Measurements from ENCODE around the gene CACUL1.
"Not testable (repeated sequence)": the region's sequence is repeated elsewhere in the genome, so short reads cannot be mapped to it uniquely, and the experiment has no call there.

Gene CACUL1

DNA sequence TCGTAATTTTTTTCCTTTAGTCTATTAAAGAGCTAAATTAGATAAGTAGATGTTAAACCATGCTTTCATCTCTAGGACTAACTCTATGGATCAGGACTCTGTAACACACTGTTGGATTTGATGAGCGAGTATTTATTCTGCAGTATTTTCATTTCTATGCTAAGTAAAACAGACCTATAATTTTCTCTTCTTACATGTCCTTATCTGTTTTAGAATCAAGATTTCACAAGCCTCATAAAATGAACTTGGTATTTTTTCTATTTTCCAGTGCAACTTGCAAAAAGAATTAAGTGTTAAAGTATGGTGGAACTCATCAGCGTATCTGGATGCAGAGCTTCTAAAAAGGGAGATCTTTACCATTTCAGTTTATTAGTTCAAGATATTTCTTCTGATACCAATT, 2.4 kb downstream of the CACUL1 start:
- peaks cover 60% of the 10 kb centered on the region for H3K4me1 Mint-ChIP-seq
- no peaks in the 10 kb centered on the region for H3K27me3 Mint-ChIP-seq
- no peaks in the 10 kb centered on the region for H3K9me3 Mint-ChIP-seq
- peak overlapping the region; percentile 92 for H3K4me3 Mint-ChIP-seq
- peaks cover 8% of the 10 kb centered on the region for H3K36me3 Mint-ChIP-seq
- no peak overlapping the region for H3K27ac Mint-ChIP-seq

DNA sequence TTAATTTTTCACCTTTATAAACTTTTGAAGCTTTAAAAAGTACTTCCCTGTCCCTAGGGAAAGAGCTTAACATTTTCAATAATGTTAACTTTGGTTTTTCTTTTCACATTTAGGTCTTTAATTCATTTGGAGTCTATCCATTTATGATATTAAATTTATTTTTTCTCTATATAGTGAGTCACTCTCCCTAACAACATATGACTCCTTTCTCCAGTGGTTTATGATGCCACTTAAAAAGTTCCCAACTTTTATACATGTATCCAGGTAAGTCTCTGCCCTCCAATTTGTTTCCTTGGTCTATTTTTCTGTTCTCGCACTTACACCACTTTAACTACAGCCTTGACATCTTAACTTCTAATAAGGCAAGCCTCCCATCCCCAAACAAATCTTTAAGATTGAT, 3.5 kb downstream of the CACUL1 start:
- Mint-ChIP-seq H3K27ac (no peak overlapping the region), H3K27me3 (no peaks in the 10 kb centered on the region), H3K4me1 (peaks cover 71% of the 10 kb centered on the region), H3K9me3 (no peaks in the 10 kb centered on the region), H3K4me3 (peak overlapping the region; percentile 55), H3K36me3 (peaks cover 12% of the 10 kb centered on the region)

DNA sequence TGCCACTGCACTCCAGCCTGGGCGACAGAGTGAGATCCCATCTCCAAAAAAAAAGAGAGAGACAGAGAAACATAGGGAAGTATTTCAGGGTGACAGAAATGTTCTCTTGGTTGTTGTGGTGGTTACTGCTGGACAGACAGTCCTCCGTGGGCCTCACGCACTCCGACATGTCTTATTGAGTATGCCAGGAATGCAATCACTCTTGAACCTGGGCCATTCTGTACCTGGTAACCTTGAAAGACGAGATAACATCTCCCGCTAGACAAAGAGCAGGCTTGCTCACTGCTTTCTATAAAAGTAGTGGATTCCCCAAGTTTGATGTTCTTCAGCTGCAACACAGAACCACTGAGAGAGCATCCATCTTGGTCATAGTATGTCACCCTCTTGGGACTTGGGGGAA, 6.7 kb downstream of the CACUL1 start:
- H3K36me3 Mint-ChIP-seq = peaks cover 22% of the 10 kb centered on the region
- no peak overlapping the region for H3K27ac Mint-ChIP-seq
- no peaks in the 10 kb centered on the region for H3K27me3 Mint-ChIP-seq
- no peaks in the 10 kb centered on the region for H3K9me3 Mint-ChIP-seq
- no peak overlapping the region for H3K4me3 Mint-ChIP-seq
- peaks cover 80% of the 10 kb centered on the region for H3K4me1 Mint-ChIP-seq

DNA sequence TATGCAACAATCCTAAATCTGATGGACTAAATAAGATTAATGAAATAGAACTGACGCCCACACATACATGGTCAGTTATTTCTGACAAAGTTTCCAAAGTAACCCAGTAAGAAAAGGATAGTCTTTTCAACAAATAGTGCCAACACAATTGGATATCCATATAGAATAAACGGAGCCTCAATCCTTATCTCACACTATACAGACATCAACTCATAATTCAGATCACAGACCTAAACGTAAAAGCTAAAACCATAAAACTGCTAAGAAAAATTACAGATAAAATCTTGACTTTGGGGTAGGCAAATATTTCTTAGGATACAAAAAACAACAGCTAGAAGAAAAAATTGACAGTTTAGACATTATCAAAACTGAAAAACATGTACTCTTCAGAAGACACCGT, 8.5 kb downstream of the CACUL1 start:
- peaks cover 22% of the 10 kb centered on the region for H3K36me3 Mint-ChIP-seq
- no peak overlapping the region for H3K4me3 Mint-ChIP-seq
- H3K27ac Mint-ChIP-seq = no peak overlapping the region
- H3K4me1 Mint-ChIP-seq = peaks cover 83% of the 10 kb centered on the region
- no peaks in the 10 kb centered on the region for H3K27me3 Mint-ChIP-seq
- H3K9me3 Mint-ChIP-seq = no peaks in the 10 kb centered on the region

DNA sequence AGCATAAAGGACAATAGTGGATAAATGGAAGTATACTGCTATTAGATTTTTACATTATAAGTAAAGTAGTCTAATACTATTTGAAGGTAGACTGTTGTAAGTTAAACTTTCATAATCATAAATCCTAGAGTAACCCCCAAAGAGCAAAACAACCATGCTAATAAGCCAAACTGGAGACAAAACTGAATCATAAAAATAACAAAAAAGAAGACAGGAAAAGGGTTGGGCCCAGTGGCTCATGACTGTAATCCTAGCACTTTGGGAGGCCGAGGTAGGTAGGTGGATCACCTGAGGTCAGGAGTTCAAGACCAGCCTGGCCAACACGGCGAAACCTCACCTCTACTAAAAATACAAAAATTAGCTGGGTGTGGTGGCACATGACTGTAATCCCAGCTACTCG, 9.7 kb downstream of the CACUL1 start:
- H3K36me3 Mint-ChIP-seq = peaks cover 22% of the 10 kb centered on the region
- peaks cover 79% of the 10 kb centered on the region for H3K4me1 Mint-ChIP-seq
- H3K4me3 Mint-ChIP-seq = no peak overlapping the region
- H3K9me3 Mint-ChIP-seq = no peaks in the 10 kb centered on the region
- H3K27ac Mint-ChIP-seq = peak overlapping the region; percentile 13
- no peaks in the 10 kb centered on the region for H3K27me3 Mint-ChIP-seq

DNA sequence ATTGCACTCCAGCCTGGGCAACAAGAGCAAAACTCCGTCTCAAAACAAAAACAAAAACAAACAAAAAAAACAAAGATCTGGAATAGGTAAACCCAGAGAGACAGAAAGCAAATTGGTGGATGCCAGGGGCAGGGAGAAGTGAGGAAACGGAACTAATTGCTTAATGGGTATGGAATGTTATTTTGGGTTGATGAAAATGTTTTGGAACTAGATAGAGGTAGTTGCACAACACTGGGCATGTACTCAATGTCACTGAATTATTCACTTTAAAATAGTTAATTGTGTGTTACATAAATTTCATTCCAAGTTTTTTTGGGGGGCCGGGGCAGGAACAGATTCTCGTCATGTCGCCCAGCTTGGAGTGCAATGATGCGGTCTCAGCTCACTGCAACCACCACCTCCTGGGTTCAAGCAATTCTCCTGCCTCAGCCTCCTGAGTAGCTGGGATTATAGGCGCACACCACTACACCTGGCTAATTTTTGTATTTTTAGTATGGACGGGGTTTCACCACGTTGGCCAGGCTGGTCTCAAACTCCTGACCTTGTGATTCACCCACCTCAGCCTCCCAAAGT, 10.3 kb downstream of the CACUL1 start:
- not testable (repeated sequence) for H3K9me3 Mint-ChIP-seq, H3K27me3 Mint-ChIP-seq, H3K4me3 Mint-ChIP-seq, H3K27ac Mint-ChIP-seq
- Mint-ChIP-seq H3K4me1 (peaks cover 81% of the 10 kb centered on the region), H3K36me3 (peaks cover 22% of the 10 kb centered on the region)

DNA sequence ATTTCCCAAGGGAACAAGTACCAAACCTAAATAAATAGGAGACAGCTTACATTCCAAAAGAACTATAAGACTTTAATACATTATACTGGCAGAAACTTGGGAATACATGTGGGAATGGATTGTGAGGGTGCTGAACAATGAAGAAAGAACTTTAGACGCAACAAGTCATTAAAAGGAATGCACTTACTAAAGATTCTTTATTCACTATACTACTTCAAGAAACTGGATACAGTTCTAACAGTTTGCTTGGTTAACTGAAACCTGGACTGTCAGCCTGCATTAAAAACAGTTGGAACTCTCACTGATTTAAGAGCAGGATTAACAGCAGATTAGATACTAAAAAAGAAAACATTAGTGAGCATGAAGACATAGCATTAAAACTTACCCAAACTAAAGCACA, 12.0 kb downstream of the CACUL1 start:
- Mint-ChIP-seq H3K9me3 (no peaks in the 10 kb centered on the region), H3K4me1 (peaks cover 82% of the 10 kb centered on the region), H3K36me3 (peaks cover 17% of the 10 kb centered on the region), H3K4me3 (no peak overlapping the region), H3K27ac (peak overlapping the region; percentile 60), H3K27me3 (no peaks in the 10 kb centered on the region)

DNA sequence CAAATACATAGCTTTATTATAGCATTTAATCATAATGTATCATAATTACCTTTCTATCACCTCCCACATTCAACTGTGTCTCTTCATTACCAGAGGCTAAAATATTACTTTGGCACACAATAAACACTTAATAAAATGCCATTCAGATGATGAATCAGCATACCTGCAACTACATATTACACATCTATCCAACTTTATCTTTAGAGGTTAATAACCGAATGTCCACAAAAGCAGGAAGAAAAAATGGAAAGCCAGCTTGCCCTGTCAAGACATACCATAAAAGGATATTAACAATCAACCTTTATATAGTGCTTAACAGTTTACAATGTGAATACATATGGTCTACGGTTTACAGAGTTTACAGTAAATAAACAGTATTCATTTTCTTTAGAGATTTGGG, 12.7 kb downstream of the CACUL1 start:
- peaks cover 15% of the 10 kb centered on the region for H3K36me3 Mint-ChIP-seq
- H3K9me3 Mint-ChIP-seq = no peaks in the 10 kb centered on the region
- no peak overlapping the region for H3K4me3 Mint-ChIP-seq
- H3K27ac Mint-ChIP-seq = no peak overlapping the region
- peaks cover 82% of the 10 kb centered on the region for H3K4me1 Mint-ChIP-seq
- H3K27me3 Mint-ChIP-seq = no peaks in the 10 kb centered on the region

DNA sequence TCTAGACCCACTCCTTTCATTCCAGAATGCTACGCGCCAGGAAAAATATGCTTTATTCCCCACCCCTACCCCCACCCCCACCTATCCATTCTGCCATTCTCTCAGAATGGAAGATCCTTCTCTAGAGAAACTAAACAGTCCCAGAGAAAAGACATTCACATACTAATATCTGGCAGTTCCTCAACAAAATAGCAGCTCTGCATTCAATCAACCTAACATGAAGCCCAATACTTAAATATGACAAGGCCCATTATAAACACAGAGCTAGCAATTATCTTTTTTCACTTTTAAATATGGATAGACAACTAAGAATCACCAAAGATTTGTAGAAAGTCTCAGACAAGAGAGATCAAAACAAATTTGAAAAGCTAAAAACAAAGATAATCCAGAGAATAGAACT, 16.4 kb downstream of the CACUL1 start:
- no peak overlapping the region for H3K27ac Mint-ChIP-seq
- H3K27me3 Mint-ChIP-seq = no peaks in the 10 kb centered on the region
- H3K4me1 Mint-ChIP-seq = peaks cover 92% of the 10 kb centered on the region
- no peak overlapping the region for H3K4me3 Mint-ChIP-seq
- no peaks in the 10 kb centered on the region for H3K9me3 Mint-ChIP-seq
- H3K36me3 Mint-ChIP-seq = peaks cover 3% of the 10 kb centered on the region

DNA sequence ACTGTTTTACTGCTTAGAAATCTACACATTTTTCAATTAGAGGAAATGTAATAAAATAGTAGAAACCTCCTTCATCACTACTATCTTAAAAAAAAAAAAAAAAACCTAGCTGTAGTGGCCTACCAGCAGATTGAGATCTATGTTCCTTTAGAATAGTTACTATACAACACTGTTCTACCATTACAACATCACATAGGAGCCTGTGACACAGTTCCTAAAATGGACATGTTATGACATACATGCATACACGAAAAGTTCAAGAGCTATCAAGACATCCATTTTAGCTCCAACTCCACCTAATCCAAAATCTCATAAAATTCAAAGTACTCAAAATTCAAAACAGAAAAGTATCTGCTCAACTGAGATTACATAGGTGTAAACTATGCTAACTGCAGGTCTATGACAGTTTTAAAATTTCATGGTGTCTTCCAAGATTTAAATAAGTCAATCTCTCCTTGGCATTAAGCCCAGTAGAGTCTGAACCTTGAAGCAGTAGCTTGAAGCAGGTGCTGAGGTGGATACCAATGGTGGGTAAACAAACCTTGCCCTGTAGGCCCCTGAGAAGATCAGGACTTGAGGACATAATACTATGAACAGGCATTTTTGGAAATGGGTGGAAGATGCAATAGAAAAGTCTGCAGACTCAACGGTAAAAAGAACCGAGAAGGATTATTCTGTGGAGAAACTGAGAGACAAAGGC, 17.0 kb downstream of the CACUL1 start:
- Mint-ChIP-seq H3K36me3 (peaks cover 1% of the 10 kb centered on the region), H3K27ac (no peak overlapping the region), H3K4me3 (no peak overlapping the region), H3K9me3 (no peaks in the 10 kb centered on the region), H3K27me3 (no peaks in the 10 kb centered on the region), H3K4me1 (peaks cover 93% of the 10 kb centered on the region)

DNA sequence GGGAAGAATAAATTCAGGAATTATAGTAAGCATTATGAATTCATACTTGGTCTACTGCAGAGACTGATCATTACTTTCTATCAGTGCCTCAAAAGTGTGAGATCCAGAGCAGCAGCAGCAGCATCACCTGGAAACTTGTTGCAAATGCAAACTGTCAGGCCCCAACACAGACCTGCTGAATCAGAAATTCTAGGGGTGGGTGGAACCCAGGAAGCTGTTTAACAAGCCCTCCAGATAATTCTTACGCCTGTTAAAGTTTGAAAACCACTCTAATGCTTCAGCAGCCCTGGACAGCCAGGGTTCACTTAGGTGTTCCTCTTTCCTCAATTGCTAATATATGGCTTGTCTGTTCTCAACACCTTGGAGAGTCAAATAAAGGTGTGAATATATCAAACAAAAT, 19.5 kb downstream of the CACUL1 start:
- Mint-ChIP-seq H3K4me3 (no peak overlapping the region), H3K27ac (peak overlapping the region; percentile 2), H3K27me3 (no peaks in the 10 kb centered on the region), H3K36me3 (no peaks in the 10 kb centered on the region), H3K4me1 (peaks cover 96% of the 10 kb centered on the region), H3K9me3 (no peaks in the 10 kb centered on the region)

DNA sequence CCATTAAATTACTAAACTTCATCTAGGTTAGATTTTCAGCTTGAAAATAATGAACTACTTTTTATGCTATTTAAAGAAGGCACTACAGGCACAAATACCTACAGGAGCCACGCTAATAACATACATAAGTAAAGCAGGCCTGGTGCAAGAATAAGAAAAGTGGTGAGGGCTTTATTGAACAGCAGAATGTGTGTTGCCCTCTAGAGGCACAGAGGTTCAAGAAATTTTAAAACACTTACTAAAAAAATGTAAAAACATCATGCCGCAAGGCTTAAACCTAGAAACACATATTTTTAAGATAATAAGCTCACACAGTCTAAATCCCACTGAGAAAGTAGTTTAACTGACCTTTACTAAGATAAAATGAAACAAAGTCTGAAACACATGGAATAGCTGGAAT, 20.3 kb downstream of the CACUL1 start:
- no peak overlapping the region for H3K4me3 Mint-ChIP-seq
- H3K27me3 Mint-ChIP-seq = no peaks in the 10 kb centered on the region
- H3K4me1 Mint-ChIP-seq = peaks cover 98% of the 10 kb centered on the region
- H3K9me3 Mint-ChIP-seq = no peaks in the 10 kb centered on the region
- no peaks in the 10 kb centered on the region for H3K36me3 Mint-ChIP-seq
- peak overlapping the region; percentile 49 for H3K27ac Mint-ChIP-seq

DNA sequence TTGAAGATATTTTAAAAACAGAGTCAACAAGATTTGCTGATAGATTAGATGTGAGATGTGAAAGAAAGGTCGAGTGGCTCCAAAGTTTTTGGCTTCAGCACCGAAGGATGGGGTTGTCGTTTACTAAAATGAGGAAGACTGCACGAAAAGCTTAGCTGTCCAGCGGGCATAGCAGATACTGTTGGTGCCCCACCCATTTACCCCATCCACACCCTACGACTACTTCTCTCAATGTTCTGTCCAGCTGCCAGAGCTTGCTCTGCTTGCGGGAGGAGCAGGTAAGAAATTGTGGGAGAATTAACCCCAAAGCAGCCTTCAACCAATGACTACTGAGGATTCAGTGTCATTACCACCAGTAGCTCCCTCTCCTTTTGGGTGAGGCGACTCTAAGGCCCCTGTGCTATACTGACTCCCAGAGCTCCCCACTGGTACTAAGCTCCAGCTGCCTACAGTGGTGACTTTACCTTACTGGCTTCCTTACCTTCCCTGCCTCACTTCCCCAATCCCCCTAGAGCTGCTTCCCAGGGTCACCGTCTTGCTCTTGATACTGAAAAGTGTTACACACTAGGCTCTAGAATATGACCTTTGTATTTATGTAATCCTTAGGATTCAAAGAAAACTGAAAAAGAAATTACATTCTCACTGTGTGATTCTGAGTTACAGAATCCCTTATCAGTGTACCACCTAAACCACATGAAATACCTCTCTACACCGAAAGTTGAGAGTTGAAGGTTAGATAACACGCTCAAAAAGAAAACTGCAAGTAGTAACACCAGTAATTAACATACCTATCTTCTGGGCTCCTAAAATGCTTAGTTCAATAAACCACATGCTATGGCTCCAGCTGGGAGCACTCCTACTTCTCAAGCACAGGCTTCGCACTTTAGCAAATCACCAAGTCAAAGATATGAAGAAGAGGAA, 22.3 kb downstream of the CACUL1 start:
- peak overlapping the region; percentile 69 for H3K4me3 Mint-ChIP-seq
- peak overlapping the region; percentile 68 for H3K27ac Mint-ChIP-seq
- H3K36me3 Mint-ChIP-seq = peaks cover 1% of the 10 kb centered on the region
- H3K9me3 Mint-ChIP-seq = no peaks in the 10 kb centered on the region
- H3K4me1 Mint-ChIP-seq = peaks cover 92% of the 10 kb centered on the region
- H3K27me3 Mint-ChIP-seq = no peaks in the 10 kb centered on the region

DNA sequence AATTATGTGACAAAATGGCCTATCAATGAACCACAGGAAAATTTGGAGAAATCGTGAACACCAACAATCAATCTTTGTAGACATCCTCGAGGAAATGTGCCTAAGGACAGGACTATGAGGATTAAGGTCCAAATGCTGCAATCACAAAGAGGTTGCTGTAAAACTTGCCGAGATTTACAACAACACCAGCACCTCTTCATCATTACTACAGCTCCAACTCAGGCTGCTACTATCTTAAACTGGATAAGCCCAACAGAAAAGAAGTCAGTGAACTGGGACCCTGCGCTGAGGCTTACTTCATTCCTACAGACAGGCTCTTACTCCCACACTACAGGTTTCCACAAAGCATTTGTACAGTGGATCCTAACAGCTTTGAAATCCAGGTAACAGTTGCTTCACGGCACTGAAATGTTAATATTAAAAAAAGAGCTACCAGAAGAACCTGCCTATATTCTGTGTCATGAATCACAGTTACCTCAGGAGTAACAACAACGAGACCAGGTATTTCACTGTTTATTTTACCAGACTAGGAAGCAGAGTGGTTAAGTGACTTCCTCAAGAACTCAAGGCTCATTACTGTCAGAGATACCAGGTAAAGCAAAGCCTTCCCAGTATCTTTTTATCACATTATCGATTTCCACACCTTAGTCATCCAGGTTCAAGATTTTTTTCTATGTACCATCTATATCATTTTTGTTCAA, 23.9 kb downstream of the CACUL1 start:
- Mint-ChIP-seq H3K27me3 (no peaks in the 10 kb centered on the region), H3K4me1 (peaks cover 86% of the 10 kb centered on the region), H3K27ac (peak overlapping the region; percentile 36), H3K9me3 (no peaks in the 10 kb centered on the region), H3K4me3 (peak overlapping the region; percentile 35), H3K36me3 (peaks cover 3% of the 10 kb centered on the region)

DNA sequence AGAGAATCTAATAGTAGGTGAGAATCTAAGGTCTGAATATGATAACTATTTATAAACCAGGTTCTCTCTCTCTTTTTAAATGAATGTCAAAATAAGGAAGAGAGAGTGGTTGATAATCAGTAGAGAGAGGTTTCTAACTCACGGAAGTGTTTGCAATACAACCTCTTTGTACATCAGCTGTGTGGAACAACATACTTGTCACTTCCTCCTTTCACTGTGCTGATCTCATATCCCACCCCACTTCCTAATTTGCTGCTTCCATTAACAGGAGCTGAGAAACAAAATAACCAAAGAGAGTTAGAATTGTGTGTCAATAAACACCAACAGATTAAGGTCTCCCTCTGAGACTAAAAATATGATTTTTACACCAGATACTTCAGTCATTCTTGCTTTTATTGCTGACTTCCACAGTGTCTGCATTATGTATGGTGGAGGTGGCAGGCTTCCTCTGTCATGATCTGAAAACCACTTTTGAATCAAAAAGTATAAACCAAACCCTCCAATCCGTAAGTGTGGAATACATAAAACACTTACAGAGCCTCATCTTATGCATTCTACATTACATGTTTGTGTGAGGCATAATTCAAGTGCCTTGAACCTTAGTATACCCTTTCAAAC, 25.0 kb downstream of the CACUL1 start:
- peak overlapping the region; percentile 34 for H3K4me3 Mint-ChIP-seq
- H3K27ac Mint-ChIP-seq = peak overlapping the region; percentile 83
- H3K27me3 Mint-ChIP-seq = no peaks in the 10 kb centered on the region
- peaks cover 3% of the 10 kb centered on the region for H3K36me3 Mint-ChIP-seq
- H3K4me1 Mint-ChIP-seq = peaks cover 77% of the 10 kb centered on the region
- no peaks in the 10 kb centered on the region for H3K9me3 Mint-ChIP-seq

Data from activated naive CD4-positive, alpha-beta T cell treated with anti-CD3 and anti-CD28 coated beads, Interleukin-2, amount 50 U/mL, for 24 hours (primary cell).